ENCODE data around the gene CRYBG3. TPM values are rescaled to one million over a fixed set of nuclear protein-coding genes. Genes with fewer than 3 reads are reported as not detected.
A peak's percentile ranks its signal among the peaks of the same experiment; 100 is the strongest.

CRYBG3 gene
- total and polyA plus RNA-seq, 2 of the 13 experiments (the other 11 are each of a cell fraction or from before 2014, with no cell fraction given), result 3.8 to 15.9 TPM

GRCh38 chr3:97821774-97822358 is at the start of gene CRYBG3 (continued):
- TF ChIP-seq ZNF142 (CRISPR knock-in tag; IDR thresholded peaks at IDR 0.05) (peak; percentile 34; the same call in 1 of the 2 replicates), KLF6 (CRISPR knock-in tag; IDR thresholded peaks at IDR 0.05) (no peak; the same call in 1 of the 2 replicates), RARA (CRISPR knock-in tag; IDR thresholded peaks at IDR 0.05) (no peak), TBX2 (CRISPR knock-in tag; IDR thresholded peaks at IDR 0.05; ENCODE audit: borderline replicate concordance) (peak; percentile 47; the same call in 1 of the 2 replicates), ZNF224 (CRISPR knock-in tag; IDR thresholded peaks at IDR 0.05) (no peak), JARID2 (CRISPR knock-in tag; IDR thresholded peaks at IDR 0.05; ENCODE audit: insufficient replicate concordance) (no peak), ZNF124 (CRISPR knock-in tag; IDR thresholded peaks at IDR 0.05) (no peak), ZNF777 (CRISPR knock-in tag; IDR thresholded peaks at IDR 0.05) (peak; percentile 87), ASH2L (IDR thresholded peaks at IDR 0.05; ENCODE audit: insufficient read length, low read depth, low read length) (peak; percentile 84), SATB2 (CRISPR knock-in tag; IDR thresholded peaks at IDR 0.05) (no peak), KLF16 (CRISPR knock-in tag; IDR thresholded peaks at IDR 0.05) (no peak), CENPX (CRISPR knock-in tag; IDR thresholded peaks at IDR 0.05) (no peak), NBN (conservative IDR thresholded peaks at IDR 0.05) (no peak), HDAC1 (CRISPR knock-in tag; IDR thresholded peaks at IDR 0.05) (peak; percentile 26; the same call in 1 of the 2 replicates), RFX5 (IDR thresholded peaks at IDR 0.05; ENCODE audit: low read depth, low read length) (no peak), ZC3H4 (CRISPR knock-in tag; IDR thresholded peaks at IDR 0.05; ENCODE audit: borderline replicate concordance) (no peak), ZNF230 (CRISPR knock-in tag; IDR thresholded peaks at IDR 0.05) (no peak), ZNF383 (CRISPR knock-in tag; IDR thresholded peaks at IDR 0.05; ENCODE audit: borderline replicate concordance) (no peak)
- TF ChIP-seq, protein P1, sequence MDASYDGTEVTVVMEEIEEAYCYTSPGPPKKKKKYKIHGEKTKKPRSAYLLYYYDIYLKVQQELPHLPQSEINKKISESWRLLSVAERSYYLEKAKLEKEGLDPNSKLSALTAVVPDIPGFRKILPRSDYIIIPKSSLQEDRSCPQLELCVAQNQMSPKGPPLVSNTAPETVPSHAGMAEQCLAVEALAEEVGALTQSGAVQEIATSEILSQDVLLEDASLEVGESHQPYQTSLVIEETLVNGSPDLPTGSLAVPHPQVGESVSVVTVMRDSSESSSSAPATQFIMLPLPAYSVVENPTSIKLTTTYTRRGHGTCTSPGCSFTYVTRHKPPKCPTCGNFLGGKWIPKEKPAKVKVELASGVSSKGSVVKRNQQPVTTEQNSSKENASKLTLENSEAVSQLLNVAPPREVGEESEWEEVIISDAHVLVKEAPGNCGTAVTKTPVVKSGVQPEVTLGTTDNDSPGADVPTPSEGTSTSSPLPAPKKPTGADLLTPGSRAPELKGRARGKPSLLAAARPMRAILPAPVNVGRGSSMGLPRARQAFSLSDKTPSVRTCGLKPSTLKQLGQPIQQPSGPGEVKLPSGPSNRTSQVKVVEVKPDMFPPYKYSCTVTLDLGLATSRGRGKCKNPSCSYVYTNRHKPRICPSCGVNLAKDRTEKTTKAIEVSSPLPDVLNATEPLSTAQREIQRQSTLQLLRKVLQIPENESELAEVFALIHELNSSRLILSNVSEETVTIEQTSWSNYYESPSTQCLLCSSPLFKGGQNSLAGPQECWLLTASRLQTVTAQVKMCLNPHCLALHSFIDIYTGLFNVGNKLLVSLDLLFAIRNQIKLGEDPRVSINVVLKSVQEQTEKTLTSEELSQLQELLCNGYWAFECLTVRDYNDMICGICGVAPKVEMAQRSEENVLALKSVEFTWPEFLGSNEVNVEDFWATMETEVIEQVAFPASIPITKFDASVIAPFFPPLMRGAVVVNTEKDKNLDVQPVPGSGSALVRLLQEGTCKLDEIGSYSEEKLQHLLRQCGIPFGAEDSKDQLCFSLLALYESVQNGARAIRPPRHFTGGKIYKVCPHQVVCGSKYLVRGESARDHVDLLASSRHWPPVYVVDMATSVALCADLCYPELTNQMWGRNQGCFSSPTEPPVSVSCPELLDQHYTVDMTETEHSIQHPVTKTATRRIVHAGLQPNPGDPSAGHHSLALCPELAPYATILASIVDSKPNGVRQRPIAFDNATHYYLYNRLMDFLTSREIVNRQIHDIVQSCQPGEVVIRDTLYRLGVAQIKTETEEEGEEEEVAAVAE (CRISPR knock-in tag; IDR thresholded peaks at IDR 0.05; ENCODE audit: borderline replicate concordance), result no peak
- TF ChIP-seq, protein P2, sequence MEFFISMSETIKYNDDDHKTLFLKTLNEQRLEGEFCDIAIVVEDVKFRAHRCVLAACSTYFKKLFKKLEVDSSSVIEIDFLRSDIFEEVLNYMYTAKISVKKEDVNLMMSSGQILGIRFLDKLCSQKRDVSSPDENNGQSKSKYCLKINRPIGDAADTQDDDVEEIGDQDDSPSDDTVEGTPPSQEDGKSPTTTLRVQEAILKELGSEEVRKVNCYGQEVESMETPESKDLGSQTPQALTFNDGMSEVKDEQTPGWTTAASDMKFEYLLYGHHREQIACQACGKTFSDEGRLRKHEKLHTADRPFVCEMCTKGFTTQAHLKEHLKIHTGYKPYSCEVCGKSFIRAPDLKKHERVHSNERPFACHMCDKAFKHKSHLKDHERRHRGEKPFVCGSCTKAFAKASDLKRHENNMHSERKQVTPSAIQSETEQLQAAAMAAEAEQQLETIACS (CRISPR knock-in tag; IDR thresholded peaks at IDR 0.05), result no peak
